Aorta (tissue), 5 donors: ENCODE results near the gene OR10G3. TPM values are rescaled to one million over a fixed set of nuclear protein-coding genes. Genes with fewer than 3 reads are reported as not detected.
A peak's percentile ranks its signal among the peaks of the same experiment; 100 is the strongest.
"Not testable (repeated sequence)": the region's sequence is repeated elsewhere in the genome, so short reads cannot be mapped to it uniquely, and the experiment has no call there.

Experiments
- ATAC-seq: fragments of 200-7000 bp; cut with Tn5 transposase; one replicate; pipeline ENCODE4 v1.9.1; 2022; ENCODE audit warnings: moderate library complexity; ENCODE audit not compliant: low FRiP score
- DNase-seq, 2 donors: peaks; one replicate each; pipeline ENCODE4 v3.0.0-alpha.2; 2020
- H3K27ac ChIP-seq, 2 donors: one replicate each; pipeline ENCODE4 v1.5.1; 2013; ENCODE audit warnings: low read length in 2 of 2, mild to moderate bottlenecking in 2 of 2, moderate library complexity in 2 of 2, control low read depth in 1 of 2, inconsistent platforms in 1 of 2, low read depth in 1 of 2
- H3K27me3 ChIP-seq, 2 donors: one replicate each; pipeline ENCODE4 v1.6.1; 2013; ENCODE audit warnings: control low read depth in 1 of 2, low read length in 1 of 2, mild to moderate bottlenecking in 1 of 2, moderate library complexity in 1 of 2; ENCODE audit not compliant: insufficient read depth in 2 of 2, control insufficient read depth in 1 of 2
- H3K36me3 ChIP-seq, 2 donors: one replicate each; pipeline ENCODE4 v1.6.1; 2013; ENCODE audit warnings: control low read depth in 1 of 2, low read length in 1 of 2, mild to moderate bottlenecking in 1 of 2; ENCODE audit not compliant: insufficient read depth in 2 of 2, control insufficient read depth in 1 of 2
- H3K4me1 ChIP-seq, 2 donors: one replicate each; pipeline ENCODE4 v1.6.1; 2013; ENCODE audit warnings: low read length in 2 of 2, control low read depth in 1 of 2, mild to moderate bottlenecking in 1 of 2, moderate library complexity in 1 of 2; ENCODE audit not compliant: insufficient read depth in 2 of 2, control insufficient read depth in 1 of 2
- H3K4me3 ChIP-seq, 2 donors: one replicate each; pipeline ENCODE4 v1.5.1; 2013; ENCODE audit warnings: low read length in 2 of 2, control low read depth in 1 of 2, mild to moderate bottlenecking in 1 of 2
- H3K9me3 ChIP-seq: one replicate; pipeline ENCODE4 v1.6.1; 2013; ENCODE audit warnings: mild to moderate bottlenecking, low read length; ENCODE audit not compliant: control insufficient read depth
- WGBS, 2 donors: extraction: QIAGEN DNeasy Blood & Tissue Kit; methylation state at CpG; one replicate each; pipeline ENCODE4 v1.1.7; 2013; 5-methylcytosine and 5-hydroxymethylcytosine counted together
- intact Hi-C, 2 donors: fragments of 100-400 bp; cut with DNase I; formaldehyde crosslinking; loops; one replicate each; pipeline versions ENCODE4 v1.14.2 to v1.15.0; 2022
- polyA plus RNA-seq, 2 donors: library from polyadenylated mRNA; stranded (reverse); fragments of 200-250 nt; gene quantifications; one replicate each; pipeline ENCODE4 v1.2.3, GENCODE V29; 2013
- total RNA-seq, 2 donors: library from RNA; stranded (reverse); fragmentation: NEBNext Ultra II Directional; extraction: Animal tissue kit (Norgen Biotek cat#: 25700); gene quantifications; one replicate each; pipeline ENCODE4 v1.2.1, GENCODE V29; 2021
- donor health status: healthy with polysubstance abuse.
- donor health status: Bipolar disorder and iron deficiency.
- donor health status: DM: no; HTN: no; CAD: no.
- donor health status: DM: no; HTN: no; CAD: no.
- donor health status: DM: yes; HTN: yes; CAD: no.

OR10G3 gene
- total and polyA plus RNA-seq, 4 donors, result 0.63 TPM; not detected in 3

- ATAC-seq, result no peak
- no peak for DNase-seq
- H3K9me3 ChIP-seq, result no peaks in the 10 kb centered on the region
- no peak overlapping the region for H3K27ac ChIP-seq
- 81 to 87% methylated on average over 8 of the region's 8 CpGs for WGBS, 2 donors
- no peaks in the 10 kb centered on the region for H3K27me3 ChIP-seq
- no peaks in the 10 kb centered on the region for H3K4me1 ChIP-seq
- H3K36me3 ChIP-seq, result no peaks in the 10 kb centered on the region
- intact Hi-C loops, result loop anchor here (5.0 kb wide), 2 partner anchors 46 to 101 kb away; partner anchors contain the start of genes CHD8 (in 1 of the 2) and METTL3 (in 1 of the 2)
- H3K4me3 ChIP-seq, result no peak overlapping the region
Observed at GRCh38 chr14:21558703-21559170, 21.1 kb downstream of the OR10G3 start.

DNA sequence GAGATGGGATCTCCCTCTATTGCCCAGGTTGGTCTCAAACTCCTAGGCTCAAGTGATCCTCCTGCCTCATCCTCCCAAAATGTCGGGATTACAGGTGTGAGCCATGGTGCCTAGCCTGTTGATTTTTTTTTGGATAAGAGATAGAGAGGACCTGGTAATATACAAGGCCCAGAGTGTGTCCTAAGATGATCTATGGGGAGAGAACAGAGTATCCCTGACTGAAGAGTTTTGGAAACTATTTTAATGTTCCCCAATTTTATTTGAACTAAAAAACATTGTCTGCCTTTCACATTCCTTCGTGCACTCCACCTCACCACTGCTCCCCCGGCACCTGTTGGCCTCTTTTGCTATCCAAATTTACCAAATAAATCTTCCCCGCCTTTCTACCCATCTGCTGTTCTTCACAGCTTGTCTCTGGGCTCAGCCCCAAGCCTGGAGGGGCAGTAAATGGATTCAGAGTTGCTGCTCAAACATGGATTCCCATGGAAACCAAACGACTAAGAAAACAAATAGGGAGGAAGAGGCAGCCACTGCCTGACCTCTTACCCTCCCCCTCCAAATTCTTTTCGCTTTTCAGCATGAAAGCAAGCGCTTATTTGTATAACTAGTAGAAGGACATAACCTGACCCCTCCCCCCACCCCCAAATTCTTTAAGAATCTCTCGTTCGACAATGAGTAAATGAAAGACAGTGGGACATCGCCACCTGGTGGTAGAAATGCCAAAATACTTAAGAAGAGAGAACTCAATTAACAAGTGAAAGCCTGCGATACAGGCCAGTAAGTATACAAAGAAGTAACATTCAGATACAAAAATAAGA is 22.6 kb downstream of the OR10G3 start:
- WGBS, 2 donors, result 10 to 11% methylated on average over 11 of the region's 11 CpGs
- Histone ChIP-seq H3K9me3 (no peaks in the 10 kb centered on the region), H3K4me3 (peak overlapping the region; percentile 26 to 57), H3K27ac (no peak overlapping the region), H3K36me3 (no peaks in the 10 kb centered on the region), H3K4me1 (no peaks in the 10 kb centered on the region), H3K27me3 (no peaks in the 10 kb centered on the region)
- peak; percentile 88 for ATAC-seq
- intact Hi-C loops, result loop anchor here (2.0 to 5.0 kb wide), 3 partner anchors 45 to 100 kb away; partner anchors contain the start of genes CHD8 (in 1 of the 2) and METTL3 (in 1 of the 2)
- DNase-seq, result peak in 1 of 2 donors; percentile 56

DNA sequence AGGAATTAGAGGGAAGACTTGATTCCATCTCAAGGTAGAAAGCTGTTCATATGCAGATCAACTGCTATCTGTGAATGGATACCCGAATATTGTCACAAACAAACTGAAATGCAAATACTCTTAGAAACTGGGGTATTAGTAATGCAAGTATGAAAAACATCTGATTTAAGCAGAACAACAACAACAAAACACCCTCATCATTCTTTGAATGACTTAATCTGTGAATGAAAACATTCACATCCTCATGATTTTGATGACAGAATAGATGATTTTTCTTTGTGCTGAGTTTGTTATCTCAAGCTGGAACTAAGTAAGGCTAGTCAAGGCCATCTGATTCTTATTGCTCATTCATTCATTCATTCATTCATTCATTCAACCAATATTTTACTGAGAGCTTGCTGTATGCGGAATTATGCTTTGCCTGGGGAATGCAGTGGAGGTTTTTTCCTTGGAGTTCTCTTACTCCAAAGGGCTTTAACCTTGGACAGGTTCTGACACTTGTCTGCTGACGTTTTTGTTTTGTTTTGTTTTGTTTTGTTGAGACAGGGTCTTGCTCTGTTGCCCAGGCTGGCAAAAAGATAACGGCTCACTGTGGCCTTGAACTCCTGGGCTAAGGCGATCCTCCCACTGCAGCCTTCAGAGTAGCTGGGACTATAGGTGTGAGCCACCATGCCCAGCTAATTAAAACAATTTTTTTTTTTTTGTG is 23.3 kb downstream of the OR10G3 start:
- DNase-seq, result no peak
- Histone ChIP-seq H3K4me1 (no peaks in the 10 kb centered on the region), H3K4me3 (no peak overlapping the region), H3K36me3 (no peaks in the 10 kb centered on the region), H3K27me3 (no peaks in the 10 kb centered on the region), H3K9me3 (no peaks in the 10 kb centered on the region), H3K27ac (peak overlapping the region in 1 of 2 donors; percentile 11)
- no peak for ATAC-seq
- 57 to 60% methylated on average over 5 of the region's 5 CpGs for WGBS, 2 donors
- intact Hi-C loops, result loop anchor here (2.0 to 5.0 kb wide), 3 partner anchors 44 to 99 kb away; partner anchors contain the start of genes CHD8 (in 1 of the 2) and METTL3 (in 1 of the 2)

DNA sequence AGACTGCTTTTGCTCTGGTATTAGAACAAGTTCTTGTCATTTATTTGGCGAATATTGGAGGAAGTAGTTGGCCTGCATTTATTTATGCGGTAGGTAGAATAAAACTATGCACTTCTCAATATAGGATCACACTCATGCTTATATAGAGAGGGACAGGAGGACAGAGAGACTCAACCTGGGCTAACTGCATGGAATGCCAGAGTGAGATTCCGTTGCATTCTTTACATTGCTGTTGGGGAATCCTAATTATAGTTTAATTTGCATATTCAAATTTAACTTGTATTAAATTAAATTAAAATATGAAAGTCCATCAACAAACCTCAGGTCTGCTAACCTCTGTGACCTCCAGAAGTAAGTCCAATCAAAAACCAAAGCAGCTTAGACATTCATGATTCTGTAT is 26.6 kb downstream of the OR10G3 start:
- intact Hi-C loops, result no loop called here
- no peak for DNase-seq

GRCh38 chr14:21544588-21544987 is 35.3 kb downstream of the OR10G3 start:
- H3K4me1 ChIP-seq, ATAC-seq, DNase-seq, H3K27ac ChIP-seq, H3K36me3 ChIP-seq, intact Hi-C loops, H3K9me3 ChIP-seq, H3K4me3 ChIP-seq, H3K27me3 ChIP-seq: not testable (repeated sequence)
- 93 to 94% methylated on average over 7 of the region's 7 CpGs for WGBS, 2 donors

More for the DNA sequence above, 26.6 kb downstream of the OR10G3 start:
- Histone ChIP-seq H3K9me3 (no peaks in the 10 kb centered on the region), H3K27me3 (no peaks in the 10 kb centered on the region), H3K4me1 (no peaks in the 10 kb centered on the region), H3K27ac (no peak overlapping the region), H3K36me3 (no peaks in the 10 kb centered on the region), H3K4me3 (no peak overlapping the region)
- WGBS, 2 donors, result 84% methylated on average over 3 of the region's 3 CpGs
- no peak for ATAC-seq

DNA sequence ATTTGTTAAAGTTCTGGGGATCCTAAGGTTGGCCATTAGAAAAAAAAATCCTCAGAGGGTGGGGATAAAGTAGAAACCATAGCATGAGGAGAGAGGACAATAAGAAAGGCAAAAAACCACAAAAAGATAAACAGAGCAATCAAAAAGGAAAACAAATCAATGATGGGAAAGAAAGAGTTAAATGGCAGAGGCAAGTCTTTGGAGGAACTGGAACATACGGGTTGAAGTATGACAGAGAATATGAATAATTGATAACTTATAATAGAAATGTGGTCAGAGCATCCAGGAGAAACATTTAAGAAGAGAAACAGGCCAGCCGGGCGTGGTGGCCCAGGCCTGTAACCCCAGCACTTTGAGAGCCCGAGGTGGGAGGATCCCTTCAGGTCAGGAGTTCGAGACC is 35.9 kb downstream of the OR10G3 start:
- intact Hi-C loops, result no loop called here
- Histone ChIP-seq H3K9me3 (no peaks in the 10 kb centered on the region), H3K4me3 (no peak overlapping the region), H3K27ac (no peak overlapping the region), H3K27me3 (no peaks in the 10 kb centered on the region), H3K4me1 (no peaks in the 10 kb centered on the region), H3K36me3 (no peaks in the 10 kb centered on the region)
- DNase-seq (no peak), ATAC-seq (no peak)
- WGBS, 2 donors, result 45 to 49% methylated on average over 5 of the region's 5 CpGs

- H3K4me1 ChIP-seq, result no peaks in the 10 kb centered on the region
- no peak for DNase-seq
- intact Hi-C loops, result no loop called here
- WGBS, 2 donors, result 18 to 22% methylated on average over 7 of the region's 7 CpGs
- H3K27ac ChIP-seq, result no peak overlapping the region
- ATAC-seq, result no peak
- no peaks in the 10 kb centered on the region for H3K27me3 ChIP-seq
- H3K36me3 ChIP-seq, result no peaks in the 10 kb centered on the region
- H3K9me3 ChIP-seq, result no peaks in the 10 kb centered on the region
- H3K4me3 ChIP-seq, result no peak overlapping the region
Observed at GRCh38 chr14:21543521-21543960, 36.3 kb downstream of the OR10G3 start.

DNA sequence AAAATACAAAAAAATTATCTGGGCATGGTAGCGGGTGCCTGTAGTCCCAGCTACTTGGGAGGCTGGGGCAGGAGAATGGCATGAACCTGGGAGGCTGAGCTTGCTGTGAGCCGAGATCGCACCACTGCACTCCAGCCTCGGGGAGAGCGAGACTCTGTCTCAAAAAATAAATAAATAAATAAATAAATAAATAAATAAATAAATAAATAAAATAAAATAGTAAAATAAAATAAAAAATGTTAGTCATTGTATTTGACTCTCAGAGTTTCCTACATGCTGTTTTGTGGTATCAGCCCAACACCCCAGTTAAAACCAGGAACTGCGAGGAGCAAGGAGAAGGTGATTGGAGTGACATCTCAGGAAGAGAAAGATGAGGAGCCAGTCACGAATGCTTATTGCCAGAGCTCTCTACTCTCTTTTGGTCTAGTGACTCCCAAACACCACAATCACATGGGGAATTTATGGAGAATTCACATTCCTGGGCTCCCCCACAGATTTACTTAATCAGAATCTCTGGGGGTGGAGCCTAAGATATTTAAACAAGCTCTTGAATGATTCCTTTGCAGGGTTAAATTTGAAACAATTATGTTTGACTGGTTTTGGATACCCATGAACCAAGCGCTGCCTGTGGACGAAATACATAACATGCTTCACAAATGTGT is 38.3 kb downstream of the OR10G3 start:
- ATAC-seq (no peak), DNase-seq (no peak)
- Histone ChIP-seq H3K4me3 (no peak overlapping the region), H3K27me3 (no peaks in the 10 kb centered on the region), H3K4me1 (no peaks in the 10 kb centered on the region), H3K36me3 (no peaks in the 10 kb centered on the region), H3K9me3 (no peaks in the 10 kb centered on the region), H3K27ac (no peak overlapping the region)
- intact Hi-C loops, result no loop called here
- WGBS, 2 donors, result 86 to 89% methylated on average over 9 of the region's 9 CpGs
